Upper lobe of right lung (tissue), 1 donor: ENCODE measurements around the gene CDIP1. TPM values are rescaled to one million over a fixed set of nuclear protein-coding genes. Genes with fewer than 3 reads are reported as not detected.

ENCODE experiments used
- ATAC-seq: fragments of 200-7000 bp; cut with Tn5 transposase; one replicate; pipeline ENCODE4 v1.9.1; 2020; ENCODE audit warnings: mild to moderate bottlenecking, moderate library complexity
- DNase-seq: peaks from one replicate; pipeline ENCODE4 v3.0.0-alpha.2; 2020
- H3K27ac ChIP-seq: fragments of 200-600 bp; one replicate; pipeline ENCODE4 v1.8.0; 2022
- H3K27me3 ChIP-seq: fragments of 200-600 bp; one replicate; pipeline ENCODE4 v1.8.0; 2022; ENCODE audit warnings: mild to moderate bottlenecking
- H3K36me3 ChIP-seq: fragments of 200-600 bp; one replicate; pipeline ENCODE4 v1.8.0; 2022
- H3K4me1 ChIP-seq: fragments of 200-600 bp; one replicate; pipeline ENCODE4 v1.8.0; 2022
- H3K4me3 ChIP-seq: fragments of 200-600 bp; one replicate; pipeline ENCODE4 v1.8.0; 2022; ENCODE audit warnings: mild to moderate bottlenecking
- H3K9me3 ChIP-seq: fragments of 200-600 bp; one replicate; pipeline ENCODE4 v1.8.0; 2022
- CTCF ChIP-seq: fragments of 200-600 bp; IDR thresholded peaks from one replicate; pipeline ENCODE4 v1.8.0; 2022; ENCODE audit warnings: antibody characterized with exemption
- intact Hi-C: fragments of 100-400 bp; cut with DNase I; formaldehyde crosslinking; loops from one replicate; pipeline ENCODE4 v1.11.0; 2022
- total RNA-seq: library from RNA; stranded (reverse); fragmentation: NEBNext Ultra II Directional; extraction: Animal tissue kit (Norgen Biotek cat#: 25700); gene quantifications from one replicate; pipeline ENCODE4 v1.2.1, GENCODE V29; 2021
- donor health status: DM: no; HTN: yes; CAD: no; lungs with severe emphysema.

Gene CDIP1
- total RNA-seq, 1 donor from 2014 or later, result 23.8 TPM

GRCh38 chr16:4474192-4474961 lies 64.2 kb downstream of the CDIP1 start, which contains the start of gene NMRAL1:
TSS of gene NMRAL1 (minus strand) at chr16:4474625. CDS start at chr16:4474132, 493 bp downstream.
- intact Hi-C loops, result no loop called here
- no peak for TF ChIP-seq CTCF

DNA sequence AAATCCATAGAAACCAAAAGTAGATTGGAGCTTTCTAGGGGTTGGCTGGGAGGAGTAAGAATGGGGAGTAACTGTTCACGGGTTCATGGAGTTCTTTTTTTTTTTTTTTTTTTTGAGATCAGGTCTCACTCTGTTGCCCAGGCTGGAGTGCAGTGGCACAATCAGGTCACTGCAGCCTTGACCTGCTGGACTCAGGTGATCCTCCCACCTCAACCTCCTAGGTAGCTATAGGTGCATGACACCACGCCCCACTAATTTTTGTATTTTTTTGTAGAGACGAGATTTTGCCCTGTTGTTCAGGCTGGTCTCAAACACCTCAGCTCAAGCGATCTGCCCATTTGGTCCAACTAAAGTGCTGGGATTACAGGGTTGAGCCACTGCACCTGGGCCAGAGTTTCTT lies 65.7 kb downstream of the CDIP1 start:
- DNase-seq (no peak), ATAC-seq (no peak)
- intact Hi-C loops, result no loop called here
- H3K27me3 ChIP-seq, result no peaks in the 10 kb centered on the region
- H3K4me3 ChIP-seq, result no peak overlapping the region
- no peaks in the 10 kb centered on the region for H3K9me3 ChIP-seq
- no peak for TF ChIP-seq CTCF
- peaks cover 22% of the 10 kb centered on the region for H3K4me1 ChIP-seq
- peaks cover 13% of the 10 kb centered on the region for H3K36me3 ChIP-seq
- H3K27ac ChIP-seq, result no peak overlapping the region

More at GRCh38 chr16:4474192-4474961, 64.2 kb downstream of the CDIP1 start, which contains the start of gene NMRAL1:
- peak; percentile 96 for DNase-seq
- ATAC-seq, result peak; percentile 77
- peak within 1 kb of the TSS; percentile 88 for H3K4me3 ChIP-seq
- H3K4me1 ChIP-seq, result peaks cover 29% of the 10 kb centered on the region
- H3K36me3 ChIP-seq, result peaks cover 4% of the 10 kb centered on the region
- H3K27ac ChIP-seq, result peak within 1 kb of the TSS; percentile 85
- H3K27me3 ChIP-seq, result no peaks in the 10 kb centered on the region
- H3K9me3 ChIP-seq, result no peaks in the 10 kb centered on the region

GRCh38 chr16:4471869-4472268 lies 66.7 kb downstream of the CDIP1 start:
- no peak overlapping the region for H3K4me3 ChIP-seq
- peaks cover 13% of the 10 kb centered on the region for H3K36me3 ChIP-seq
- no peak overlapping the region for H3K27ac ChIP-seq
- ATAC-seq (no peak), DNase-seq (no peak)
- TF ChIP-seq CTCF, result no peak
- H3K4me1 ChIP-seq, result peaks cover 13% of the 10 kb centered on the region
- H3K27me3 ChIP-seq, result no peaks in the 10 kb centered on the region
- intact Hi-C loops, result no loop called here
- H3K9me3 ChIP-seq, result no peaks in the 10 kb centered on the region

GRCh38 chr16:4468972-4469371 lies 69.6 kb downstream of the CDIP1 start:
- ATAC-seq (no peak), DNase-seq (no peak)
- Histone ChIP-seq H3K9me3 (no peaks in the 10 kb centered on the region), H3K36me3 (peaks cover 34% of the 10 kb centered on the region), H3K4me1 (peaks cover 6% of the 10 kb centered on the region), H3K4me3 (no peak overlapping the region), H3K27me3 (no peaks in the 10 kb centered on the region), H3K27ac (no peak overlapping the region)
- TF ChIP-seq CTCF, result no peak
- intact Hi-C loops, result no loop called here

- H3K27ac ChIP-seq, result no peak overlapping the region
- TF ChIP-seq CTCF, result no peak
- intact Hi-C loops, result no loop called here
- ATAC-seq, result no peak
- no peak overlapping the region for H3K4me3 ChIP-seq
- no peaks in the 10 kb centered on the region for H3K9me3 ChIP-seq
- no peak for DNase-seq
- H3K4me1 ChIP-seq, result no peaks in the 10 kb centered on the region
- H3K36me3 ChIP-seq, result peaks cover 45% of the 10 kb centered on the region
- H3K27me3 ChIP-seq, result no peaks in the 10 kb centered on the region
Measured at GRCh38 chr16:4467916-4468315, 70.7 kb downstream of the CDIP1 start.
